SK-N-DZ (cell line): ENCODE measurements around the gene C16orf86.
A peak's percentile ranks its signal among the peaks of the same experiment; 100 is the strongest.

Source experiments
- DNase-seq: peaks from one replicate; pipeline ENCODE4 v3.0.0-alpha.2; 2015; ENCODE audit warnings: low spot score

The C16orf86 gene

DNA sequence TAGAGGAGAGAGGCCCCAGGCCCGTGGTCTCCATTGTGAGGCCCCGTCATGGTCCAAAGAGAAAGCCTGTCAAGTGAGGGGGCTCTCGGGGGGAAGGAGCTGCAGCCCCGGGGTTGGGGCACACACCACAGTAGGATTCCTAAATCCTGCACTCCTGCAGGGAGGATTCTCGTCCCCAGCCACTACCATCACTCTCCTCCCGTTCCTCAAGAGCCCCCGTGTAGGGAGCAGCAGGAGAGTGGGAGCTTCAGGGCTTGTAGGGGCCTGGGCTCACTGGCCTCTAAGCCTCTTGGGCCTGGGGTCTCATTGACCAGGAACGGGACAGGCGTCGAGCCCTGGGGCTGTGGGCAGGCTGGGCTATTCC is 821 bp downstream of the C16orf86 start:
- no peak for DNase-seq

DNA sequence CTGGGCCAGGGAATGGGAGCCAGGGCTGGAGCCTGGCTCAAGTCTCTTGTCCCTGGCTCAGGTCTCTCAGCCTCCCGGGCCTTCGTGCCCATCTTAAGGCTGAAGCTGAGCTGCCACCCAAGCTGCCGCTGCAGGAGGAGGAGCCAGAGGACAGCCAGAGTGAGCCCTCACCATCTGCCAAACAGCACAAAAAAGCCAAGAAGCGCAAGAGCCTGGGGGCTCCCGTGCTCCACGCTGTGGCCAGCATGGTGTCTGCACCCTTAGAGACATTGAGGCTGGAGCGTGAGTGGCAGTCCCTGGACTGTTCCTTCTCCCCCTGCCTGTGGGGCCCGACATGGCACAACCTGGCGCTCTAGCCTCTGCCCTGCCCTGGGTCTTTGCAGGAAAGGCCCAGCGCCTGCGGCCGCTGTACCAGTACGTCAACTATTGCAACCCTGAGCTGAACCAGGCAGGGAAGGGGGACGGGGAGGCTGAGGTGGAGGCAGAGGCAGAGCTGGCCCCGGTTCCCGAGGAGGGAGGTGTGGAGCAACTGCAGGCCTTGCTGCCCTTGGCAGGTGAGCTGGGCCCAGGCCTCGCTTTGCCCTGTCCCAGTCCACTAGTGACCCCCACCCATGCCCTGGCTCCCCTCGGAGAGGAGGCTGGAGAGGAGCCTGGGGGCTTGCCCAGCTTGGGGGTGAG is 1.3 kb downstream of the C16orf86 start:
- peak; percentile 97 for DNase-seq

DNA sequence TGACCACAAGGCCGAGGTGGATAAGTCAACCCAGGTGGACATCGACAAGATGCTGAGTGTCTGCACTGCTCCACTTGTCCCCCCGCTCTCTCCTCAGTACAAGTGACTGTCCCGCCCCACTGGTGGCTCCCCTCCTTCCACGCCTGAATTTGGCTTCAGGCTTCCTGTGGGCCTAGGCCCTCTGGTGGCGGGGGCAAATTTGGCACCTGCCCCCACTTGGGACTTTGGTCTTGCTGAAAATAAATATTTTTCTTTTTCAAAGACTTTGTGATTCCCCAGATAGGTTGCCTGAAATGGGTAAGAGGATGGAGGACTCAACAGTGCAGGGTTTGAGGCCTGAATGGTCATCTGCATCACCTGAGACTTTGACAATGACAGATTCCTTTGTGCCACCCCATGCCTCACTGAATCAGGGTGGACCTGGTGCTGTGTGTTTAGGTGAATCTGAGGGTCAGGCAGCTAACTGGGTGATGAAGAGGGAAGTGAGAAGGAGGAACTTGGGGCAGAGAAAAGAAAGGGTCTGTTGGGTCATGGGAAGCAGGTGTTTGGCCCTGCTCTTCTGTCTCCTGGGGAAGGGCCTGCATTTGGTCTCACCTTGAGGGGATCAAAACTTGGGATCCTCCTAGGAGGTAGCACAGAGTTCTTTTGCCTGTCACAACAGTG is 2.0 kb downstream of the C16orf86 start:
- no peak for DNase-seq

DNA sequence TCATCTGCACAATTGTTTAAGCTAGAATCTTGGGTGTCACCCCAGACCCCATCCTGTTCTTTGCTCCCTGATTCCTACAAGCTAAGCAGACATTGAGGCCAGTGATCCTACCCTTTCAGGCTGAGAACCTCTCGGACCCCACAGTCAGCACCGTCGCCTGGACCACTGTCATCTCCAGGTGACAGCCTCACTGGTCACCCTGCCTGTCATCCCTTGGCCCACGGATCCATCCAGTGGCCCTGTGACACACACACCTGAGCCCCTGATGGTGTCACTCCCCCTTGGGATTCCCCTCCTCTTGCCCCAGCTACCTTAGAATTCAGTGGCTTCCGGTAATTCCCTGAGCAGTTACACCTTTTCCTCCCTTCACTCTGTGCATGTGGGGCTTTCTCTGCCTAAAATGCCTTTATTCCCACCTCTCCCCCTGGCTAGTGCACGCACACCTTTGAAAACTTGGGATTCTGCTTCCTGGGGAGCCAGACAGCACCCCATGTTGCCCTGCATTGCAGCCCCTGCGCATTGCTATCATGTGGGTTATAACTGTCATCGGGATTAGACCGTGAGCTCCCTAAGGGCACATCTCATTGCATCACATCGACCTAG is 3.0 kb downstream of the C16orf86 start:
- DNase-seq, result no peak

DNA sequence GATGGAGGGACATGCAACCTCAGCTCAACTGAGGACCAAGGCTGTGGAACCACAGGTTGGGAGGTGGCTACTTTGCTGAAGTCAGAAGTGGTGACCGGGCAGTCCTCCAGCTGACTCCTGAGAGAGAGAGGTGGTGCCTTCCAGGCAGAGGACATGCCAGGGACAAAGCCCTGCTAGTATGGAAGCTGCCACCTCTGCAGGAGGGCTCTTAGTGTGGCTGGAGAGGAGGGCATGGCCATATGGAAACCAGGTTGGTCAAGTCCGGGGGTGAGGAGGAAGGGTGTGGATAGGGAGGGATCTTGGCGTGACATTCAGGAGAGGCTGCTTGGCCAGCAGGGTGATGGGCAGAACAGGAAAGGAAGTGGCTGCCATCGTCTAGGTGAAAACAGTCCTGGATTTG is 5.7 kb downstream of the C16orf86 start:
- DNase-seq, result peak; percentile 15

DNA sequence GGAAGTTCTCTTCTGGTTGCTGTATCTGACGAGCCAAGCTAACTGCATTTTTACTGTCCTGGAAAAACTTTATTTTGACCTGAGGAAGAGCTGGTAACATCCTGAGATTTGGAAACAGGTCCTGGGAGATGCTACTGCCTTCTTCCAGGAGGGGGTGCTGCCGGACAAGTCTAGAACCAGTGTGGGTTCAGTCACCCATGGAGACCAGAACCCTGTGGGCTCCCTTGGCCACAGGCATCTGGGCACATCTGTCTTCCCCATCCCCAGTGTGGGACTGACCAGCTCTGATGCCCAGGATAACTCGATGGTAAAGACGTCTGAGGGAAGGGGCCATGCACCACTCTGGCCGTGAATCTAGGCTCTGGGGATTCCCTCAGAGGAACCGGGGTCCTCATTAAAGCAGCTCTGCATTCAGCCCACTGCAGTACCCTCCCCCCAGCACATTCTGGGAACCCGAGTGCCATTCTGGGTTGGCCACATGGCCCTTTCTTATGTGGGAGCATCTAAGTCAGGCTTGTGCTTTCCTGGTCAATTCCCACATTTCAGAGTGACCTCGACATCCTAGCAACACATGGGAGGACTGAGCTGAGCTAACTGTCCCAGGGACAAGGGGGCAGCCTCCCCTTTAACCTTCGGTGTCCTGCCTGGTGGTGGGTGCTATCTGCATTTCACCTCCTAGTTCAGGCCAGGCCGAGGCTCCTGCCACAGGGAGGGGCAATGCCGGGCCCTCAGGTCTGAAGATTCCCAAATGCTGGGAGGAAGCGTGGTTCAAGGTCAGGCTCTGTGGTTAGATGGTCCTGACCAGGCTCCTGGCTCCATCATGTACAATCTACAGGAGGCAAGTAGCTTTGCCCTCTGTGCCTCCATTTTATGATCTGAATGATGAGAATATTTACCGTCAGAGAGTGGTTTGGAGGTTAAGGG is 6.4 kb downstream of the C16orf86 start:
- peak; percentile 41 for DNase-seq

DNA sequence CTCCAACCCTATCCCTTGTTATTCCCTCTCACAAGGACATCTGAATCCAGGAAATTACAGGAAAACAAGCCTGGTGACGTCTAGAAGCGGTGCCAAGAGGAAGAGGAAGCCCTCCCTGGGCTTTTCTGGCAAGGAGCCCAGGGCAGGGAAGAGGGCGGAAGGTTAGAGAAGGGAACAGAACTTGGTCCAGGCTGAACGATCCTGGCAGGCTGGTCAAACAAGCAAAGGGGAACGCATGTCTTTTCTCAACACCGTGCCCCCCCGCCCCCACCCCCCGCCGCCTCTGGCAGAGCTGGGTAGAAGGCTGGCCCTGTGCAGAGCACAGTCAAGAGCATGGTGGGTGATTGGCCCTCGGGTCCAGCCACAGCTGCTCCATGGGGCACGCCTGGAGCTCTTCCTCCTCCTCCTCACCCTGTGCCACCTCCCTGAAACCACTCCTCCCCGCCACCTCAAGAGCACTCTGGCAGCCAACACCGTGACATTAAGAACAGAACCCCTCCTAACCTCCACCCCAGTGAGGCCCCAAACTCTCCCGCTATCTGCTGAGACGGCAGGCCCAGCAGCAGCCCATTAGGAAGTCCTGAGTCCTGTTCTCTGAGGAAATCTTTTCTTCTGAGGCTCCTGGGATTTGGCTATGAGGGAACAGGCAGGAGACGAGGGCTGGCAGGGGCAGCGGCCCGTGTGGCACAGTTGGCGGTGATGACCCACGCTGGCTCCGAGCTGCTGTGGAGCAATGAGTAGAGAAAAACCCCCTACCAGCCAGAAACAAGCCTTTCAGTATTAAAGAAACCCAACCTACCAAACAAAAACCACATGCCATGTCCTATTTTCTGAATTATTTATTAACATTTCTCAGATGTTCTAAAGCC is 7.3 kb downstream of the C16orf86 start:
- DNase-seq, result no peak

DNA sequence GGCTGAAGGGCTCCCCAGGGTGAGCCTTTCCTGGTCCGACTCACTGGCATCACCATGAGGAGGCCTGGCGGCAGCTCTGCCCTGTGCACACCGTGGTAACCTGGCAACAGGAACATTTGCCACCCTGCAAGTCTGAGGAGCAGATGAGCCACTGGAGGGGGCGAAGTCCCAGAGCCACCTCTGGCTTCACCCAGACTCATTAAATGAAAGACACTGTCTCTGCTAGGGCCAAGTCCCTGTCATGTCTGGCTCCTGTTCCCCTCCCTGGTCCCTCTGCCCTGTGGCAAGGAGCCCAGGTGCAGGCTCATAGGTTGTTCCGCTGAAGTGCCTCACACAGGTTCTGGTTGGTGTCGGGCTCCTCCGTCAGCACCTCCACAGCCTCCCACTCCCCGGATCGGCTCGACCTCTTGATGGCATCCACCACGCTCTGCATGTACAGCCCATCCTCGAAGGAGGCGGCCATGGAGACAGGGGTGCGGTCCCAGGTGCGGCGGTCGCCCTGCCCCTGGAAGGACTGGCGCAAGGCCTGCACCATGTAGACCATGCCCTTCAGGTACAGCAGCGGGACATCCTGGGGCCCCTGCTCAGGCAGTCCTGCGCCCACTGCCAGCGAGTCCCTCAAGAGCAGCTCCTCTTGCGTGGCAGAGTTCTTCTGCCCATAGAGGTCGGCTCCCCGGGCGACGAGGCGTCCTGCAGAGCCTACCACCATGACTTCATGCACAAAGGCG is 8.4 kb downstream of the C16orf86 start:
- no peak for DNase-seq

DNA sequence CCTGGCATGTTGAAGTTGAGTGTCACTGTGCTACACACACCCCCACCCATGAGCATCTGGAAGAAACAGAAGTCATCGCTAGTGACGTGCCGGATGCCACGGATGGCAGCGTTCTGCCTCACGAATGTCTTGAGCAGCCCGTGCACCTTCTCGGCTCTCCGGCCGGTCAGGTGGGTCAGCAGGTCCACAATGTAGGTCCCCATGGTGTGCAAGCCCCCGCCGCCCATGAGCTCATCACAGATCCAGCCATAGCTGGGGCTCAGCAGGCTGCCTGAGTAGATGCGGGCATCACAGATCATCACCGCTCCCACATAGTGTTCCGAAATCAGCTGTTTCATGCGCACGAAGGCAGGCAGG is 8.9 kb downstream of the C16orf86 start:
- no peak for DNase-seq

DNA sequence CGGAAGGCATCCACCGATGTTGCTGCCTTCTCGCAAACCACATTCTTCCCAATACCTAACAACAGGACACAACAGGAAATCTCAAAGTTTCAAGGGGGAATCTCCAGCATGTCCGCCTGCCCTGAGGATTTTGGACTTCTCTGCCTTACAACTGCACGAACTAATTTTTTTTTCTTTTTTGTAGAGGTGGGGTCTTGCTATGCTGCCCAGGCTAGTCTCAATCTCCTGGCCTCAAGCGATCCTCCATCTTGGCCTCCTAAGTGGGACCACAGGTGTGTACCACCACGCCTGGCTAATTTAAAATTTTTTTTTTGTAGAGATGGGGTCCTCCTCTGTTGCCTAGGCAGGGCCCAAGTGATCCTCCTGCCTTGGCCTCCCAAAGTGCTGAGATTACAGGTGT is 9.4 kb downstream of the C16orf86 start:
- DNase-seq, result no peak

DNA sequence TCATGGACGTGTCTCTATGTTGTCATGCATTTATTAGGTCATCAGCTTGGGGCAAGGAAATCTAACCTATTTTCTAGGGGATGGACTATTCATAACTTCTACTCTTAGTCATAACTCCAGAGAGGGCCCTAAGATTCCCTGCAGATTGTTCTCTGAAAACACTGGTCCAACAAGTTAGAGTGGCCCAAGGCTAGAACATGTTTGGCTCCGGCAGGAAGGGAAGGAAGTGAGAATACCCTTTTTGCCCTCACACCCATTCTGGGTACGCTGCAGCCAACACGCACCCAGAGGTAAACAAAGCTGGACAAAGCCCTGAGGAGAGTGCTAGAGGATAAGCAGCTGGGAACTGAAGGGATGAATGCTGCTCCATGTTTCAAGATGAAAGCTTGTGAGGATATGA is 9.9 kb downstream of the C16orf86 start:
- DNase-seq, result no peak

DNA sequence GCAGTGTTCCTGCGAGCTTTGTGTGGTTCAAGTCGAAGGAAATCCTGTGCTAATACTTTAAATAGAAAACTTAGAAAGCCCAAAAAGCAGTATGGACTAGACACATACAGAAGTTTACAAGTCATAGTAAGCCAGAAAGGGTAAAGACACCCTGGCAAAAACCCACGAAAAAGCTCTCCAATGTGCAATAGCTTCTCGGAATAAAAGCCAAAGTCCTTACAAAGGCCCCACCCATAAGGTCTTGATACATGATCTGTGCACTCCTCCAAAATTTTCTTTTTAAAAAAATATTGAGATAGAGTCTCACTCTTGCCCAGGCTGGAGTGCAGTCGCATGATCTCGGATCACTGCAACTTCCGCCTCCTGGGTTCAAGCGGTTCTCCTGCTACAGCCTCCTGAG is 10.3 kb downstream of the C16orf86 start:
- no peak for DNase-seq

DNA sequence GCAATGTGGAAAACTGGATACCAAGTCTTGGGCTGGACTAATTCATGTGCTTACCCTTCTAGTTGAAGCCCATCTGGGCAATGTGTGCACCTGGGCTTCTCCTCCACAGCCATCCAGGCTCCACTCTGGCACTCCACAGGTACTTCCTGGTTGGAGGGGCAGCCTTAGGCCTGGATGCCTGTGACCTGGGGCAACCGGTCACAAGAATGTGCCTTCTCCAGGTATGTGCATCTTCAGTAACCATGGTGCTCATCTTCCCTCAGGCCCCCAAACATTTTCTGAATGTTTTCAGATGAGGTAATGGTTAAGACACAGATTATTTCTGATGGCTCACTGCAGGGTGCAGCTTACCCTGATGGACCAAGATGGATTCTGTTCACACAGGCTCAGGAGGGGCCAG is 11.1 kb downstream of the C16orf86 start:
- DNase-seq, result no peak

DNA sequence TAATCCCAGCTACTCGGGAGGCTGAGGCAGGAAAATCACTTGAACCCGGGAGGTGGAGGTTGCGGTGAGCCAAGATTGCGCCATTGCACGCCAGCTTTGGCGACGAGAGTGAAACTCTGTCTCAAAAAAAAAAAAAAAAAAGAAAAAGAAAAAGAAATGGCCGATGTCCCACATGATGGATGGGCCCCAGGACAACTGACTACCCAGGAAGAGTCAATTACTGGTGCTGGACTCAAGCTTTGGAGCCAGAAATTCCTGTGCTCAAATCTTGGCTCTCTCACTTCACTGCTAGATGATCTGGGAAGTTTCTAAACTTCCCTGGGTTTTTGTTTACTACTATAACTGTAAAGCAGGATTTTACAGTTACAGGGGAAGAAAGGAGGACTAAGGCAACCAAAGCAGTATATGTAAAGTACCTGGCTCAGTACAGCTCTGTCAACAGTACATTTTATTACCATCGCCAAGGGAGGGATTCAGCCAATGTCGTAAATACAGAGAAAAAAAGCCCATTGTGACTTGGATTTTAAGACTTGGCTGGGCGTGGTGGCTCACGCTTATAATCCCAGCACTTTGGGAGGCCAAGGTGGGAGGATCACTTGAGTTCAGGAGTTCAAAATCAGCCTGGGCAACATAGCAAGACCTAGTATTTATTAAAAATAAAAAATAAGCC is 11.9 kb downstream of the C16orf86 start:
- DNase-seq, result no peak

DNA sequence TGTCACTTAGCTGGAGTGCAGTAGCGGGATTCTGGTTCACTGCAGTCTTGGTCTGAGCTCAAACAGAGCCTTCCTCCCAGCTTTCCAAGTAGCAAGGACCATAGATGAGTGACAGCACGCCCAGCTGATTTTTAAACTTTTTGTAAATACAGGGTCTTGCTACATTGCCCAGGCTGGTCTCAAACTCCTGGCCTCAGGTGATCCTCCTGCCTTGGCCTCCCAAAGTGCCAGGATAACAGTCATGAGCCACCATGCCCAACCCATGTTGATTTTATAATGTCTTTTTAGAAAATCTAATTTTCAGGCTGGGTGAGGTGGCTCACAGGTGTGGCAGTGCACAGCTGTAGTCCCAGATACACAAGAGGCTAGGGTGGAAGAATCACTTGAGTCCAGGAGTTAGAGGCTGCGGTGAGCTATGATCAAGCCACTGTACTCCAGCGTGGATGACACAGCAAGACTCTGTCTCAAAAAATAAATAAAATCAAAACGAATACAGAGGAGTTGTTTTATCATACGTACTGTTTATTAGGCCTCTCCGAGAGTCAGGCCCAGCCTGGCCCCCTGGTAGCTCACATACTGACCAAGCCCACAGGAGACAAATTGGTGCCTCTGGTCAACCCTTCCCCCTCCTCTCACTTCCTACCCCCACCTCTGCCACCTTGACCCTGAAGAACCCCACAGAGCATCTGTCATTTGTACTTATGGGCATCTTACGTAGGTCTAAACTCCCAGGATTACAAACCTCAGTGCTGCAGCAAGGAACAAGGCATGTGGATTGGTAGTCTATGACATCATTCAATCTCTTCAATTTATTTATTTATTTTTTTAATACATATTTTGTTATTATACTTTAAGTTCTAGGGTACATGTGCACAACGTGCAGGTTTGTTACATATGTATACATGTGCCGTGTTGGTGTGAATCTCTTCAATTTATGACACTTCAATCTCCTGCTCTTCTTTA is 13.6 kb downstream of the C16orf86 start:
- DNase-seq, result no peak

DNA sequence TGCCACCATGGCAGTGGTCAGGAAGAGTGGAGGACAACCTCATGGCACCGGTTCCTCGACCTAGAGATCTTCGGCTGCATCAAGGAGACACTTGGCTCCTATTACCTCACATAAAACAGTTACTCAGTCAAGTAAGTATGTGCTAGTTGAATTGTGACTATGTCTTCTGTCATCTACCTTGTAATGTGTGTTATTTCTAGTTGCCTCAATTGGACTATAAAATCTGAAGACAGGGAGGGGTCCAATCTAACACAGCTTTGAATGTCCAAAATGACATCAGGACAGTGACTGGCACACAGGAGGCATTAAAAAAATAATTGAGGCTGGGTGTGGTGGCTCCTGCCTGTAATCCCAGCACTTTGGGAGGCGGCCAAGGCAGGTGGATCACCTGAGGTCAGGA is 17.2 kb downstream of the C16orf86 start:
- no peak for DNase-seq

DNA sequence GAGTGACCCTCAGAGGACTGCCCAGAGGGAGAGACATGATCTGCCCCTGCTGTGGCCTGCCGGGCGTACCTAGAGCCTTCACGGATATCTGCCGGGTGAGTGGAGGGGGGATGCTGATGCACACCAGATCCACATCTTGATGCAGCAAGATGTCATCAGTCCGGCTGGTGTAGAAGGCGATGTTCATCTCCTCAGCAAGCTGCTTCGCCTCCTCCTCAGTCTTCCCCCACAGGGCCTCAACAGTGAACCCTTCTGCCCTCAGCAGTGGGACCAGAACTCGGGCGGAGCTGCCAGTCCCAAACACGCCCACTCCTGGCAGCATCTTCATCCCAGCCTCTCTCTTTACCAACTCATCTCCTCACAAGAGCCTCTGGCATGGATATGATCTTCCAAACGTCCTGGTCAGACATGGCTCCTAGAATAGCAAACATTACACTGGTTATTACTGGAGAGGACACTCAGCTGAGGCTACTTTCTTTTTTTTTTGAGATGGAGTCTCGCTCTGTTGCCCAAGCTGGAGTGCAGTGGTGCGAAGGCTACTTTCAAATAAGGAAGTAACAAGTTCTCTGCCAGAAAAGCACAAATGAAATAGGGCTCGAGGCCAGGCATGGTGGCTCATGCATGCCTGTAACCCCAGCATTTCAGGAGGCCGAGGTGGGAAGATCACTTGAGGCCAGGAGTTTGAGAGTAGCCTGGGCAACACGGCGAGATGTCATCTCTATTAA is 18.9 kb downstream of the C16orf86 start:
- DNase-seq, result no peak
